ENCODE measurements around the gene RANGAP1.

DNA sequence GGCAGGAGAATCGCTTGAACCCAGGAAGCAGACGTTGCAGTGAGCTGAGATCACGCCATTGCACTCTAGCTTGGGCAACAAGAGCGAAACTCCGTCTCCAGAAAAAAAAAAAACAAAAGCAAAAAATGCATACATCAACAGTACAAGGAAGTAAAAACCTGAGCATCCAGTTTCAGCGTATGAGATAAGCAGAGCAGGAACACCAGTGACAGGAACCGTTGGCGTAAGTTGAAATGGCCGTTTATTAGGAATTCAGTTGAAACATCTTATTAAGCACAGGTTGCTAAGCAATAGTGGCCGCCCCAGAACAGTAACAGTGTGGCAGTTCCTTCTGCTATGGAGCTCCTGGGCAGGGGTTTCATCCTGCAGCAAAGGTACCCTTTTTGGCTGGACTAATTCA, 84.8 kb downstream of the RANGAP1 start:
- TF ChIP-seq, protein P1, sequence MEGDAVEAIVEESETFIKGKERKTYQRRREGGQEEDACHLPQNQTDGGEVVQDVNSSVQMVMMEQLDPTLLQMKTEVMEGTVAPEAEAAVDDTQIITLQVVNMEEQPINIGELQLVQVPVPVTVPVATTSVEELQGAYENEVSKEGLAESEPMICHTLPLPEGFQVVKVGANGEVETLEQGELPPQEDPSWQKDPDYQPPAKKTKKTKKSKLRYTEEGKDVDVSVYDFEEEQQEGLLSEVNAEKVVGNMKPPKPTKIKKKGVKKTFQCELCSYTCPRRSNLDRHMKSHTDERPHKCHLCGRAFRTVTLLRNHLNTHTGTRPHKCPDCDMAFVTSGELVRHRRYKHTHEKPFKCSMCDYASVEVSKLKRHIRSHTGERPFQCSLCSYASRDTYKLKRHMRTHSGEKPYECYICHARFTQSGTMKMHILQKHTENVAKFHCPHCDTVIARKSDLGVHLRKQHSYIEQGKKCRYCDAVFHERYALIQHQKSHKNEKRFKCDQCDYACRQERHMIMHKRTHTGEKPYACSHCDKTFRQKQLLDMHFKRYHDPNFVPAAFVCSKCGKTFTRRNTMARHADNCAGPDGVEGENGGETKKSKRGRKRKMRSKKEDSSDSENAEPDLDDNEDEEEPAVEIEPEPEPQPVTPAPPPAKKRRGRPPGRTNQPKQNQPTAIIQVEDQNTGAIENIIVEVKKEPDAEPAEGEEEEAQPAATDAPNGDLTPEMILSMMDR (IDR thresholded peaks at IDR 0.05) = no peak
- TF ChIP-seq EZH2 (IDR thresholded peaks at IDR 0.05; ENCODE audit: borderline replicate concordance, insufficient read depth, low read depth, low read length, poor library complexity, severe bottlenecking) = no peak

Data from B cell (primary cell).